Right hindlimb (tissue), 1 donor: Measurements from ENCODE around the gene FRMPD2.
"Not testable (repeated sequence)": the region's sequence is repeated elsewhere in the genome, so short reads cannot be mapped to it uniquely, and the experiment has no call there.

Source experiments
- DNase-seq: peaks from one replicate; pipeline ENCODE4 v3.0.0-alpha.2; 2018

The FRMPD2 gene

DNA sequence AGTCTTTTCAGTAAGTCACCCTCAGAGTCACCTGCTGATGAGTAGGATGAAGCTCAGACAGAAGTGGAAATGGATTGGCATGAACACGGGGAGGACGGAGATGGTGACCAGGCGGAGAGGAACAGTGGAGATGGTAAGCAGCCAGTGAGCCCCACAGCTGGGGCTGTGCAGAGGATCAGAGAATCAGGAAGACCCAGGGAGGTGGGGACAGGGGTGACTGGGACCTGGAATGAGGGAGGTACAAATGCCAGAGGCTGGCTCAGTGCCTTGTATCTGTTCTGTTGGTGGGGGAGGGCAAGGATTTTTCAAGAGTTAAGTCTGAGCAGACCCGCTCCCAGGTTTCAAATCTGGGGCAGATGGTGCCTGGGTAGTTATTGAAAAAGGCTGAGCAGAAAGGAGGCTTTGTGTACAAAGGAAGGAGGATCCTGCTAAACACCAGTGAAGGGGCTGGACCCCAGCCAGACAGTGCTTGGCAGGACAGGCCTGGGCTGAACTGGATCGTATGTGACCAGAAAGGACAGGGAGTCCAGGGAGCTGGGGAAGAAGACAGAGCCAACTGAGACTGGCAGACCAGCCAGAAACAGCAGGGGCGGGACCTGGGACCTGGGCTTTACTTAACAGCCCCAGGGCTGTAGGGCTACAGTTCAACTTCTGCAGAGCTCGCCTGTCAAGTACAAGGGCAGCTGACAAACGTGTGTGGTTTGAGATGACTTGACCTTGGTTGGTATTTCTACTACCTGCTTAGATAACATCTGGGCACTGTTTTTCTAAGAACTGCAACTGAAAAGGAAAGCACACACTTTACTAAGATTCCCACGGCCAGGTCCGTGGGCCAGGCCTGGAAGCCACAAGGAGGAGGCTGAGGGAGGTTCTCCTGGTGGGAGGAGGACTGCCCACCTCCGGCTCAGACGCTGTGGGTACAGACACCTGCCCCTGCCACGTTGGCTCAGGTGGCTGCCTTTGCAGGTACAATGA lies 13.2 kb upstream of the FRMPD2 start:
- peak; percentile 53 for DNase-seq

DNA sequence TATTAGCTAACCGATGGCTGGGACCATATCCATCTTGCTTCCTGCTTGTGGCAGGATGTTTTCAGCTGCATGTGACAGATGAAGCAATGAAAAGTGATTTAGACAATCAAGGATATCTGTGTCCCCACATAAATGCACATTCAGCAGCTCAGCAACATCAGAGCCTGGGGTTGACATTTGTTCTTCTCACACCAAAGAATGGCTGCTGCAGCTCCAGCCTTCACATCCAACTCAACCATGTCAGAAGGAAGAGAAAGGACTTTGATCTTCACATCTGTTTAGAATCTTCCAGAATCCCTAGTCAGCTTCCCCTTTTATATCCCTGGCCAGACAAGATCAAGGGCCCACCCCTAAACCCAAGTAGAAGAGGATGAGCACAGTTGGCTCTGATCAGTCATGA lies 11.9 kb upstream of the FRMPD2 start:
- no peak for DNase-seq

DNA sequence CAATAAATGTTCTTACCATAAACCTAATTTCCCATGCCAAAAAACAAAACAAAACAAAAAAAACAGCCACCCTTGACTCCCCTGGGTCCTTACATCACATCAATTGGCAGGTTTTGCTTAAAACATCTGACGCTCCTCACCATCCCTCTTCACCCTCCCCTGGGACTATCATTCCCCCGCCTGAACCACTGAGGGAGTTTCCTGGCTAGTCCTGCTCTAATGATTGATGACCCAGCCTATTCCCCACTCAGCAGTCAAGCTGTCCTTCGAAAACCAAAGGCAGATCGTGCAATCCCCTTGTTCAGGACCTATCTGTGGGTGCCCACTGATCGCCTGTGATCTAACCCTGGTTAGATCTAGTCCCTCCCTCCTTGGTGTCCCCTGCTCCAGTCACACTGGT lies 11.2 kb upstream of the FRMPD2 start:
- no peak for DNase-seq

DNA sequence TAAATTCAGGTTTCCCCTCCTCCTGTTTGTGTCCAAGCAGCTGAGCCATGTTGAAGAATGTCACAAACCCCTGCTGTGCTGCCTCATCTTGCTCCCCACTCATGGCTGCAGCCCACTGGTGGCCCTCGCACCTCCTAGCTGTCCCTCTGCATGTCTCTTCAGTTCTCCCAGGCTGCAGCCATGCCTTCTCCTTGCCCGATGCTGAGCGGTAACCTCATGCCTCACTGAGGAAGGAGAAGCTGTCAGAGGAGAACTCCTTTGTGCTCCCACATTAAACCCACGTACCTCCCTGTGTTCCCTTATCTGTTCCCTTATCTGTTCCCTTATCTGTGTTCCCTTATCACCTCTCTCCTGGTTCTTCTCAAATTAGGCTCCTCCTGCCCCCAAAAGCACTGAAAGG lies 10.3 kb upstream of the FRMPD2 start:
- no peak for DNase-seq

DNA sequence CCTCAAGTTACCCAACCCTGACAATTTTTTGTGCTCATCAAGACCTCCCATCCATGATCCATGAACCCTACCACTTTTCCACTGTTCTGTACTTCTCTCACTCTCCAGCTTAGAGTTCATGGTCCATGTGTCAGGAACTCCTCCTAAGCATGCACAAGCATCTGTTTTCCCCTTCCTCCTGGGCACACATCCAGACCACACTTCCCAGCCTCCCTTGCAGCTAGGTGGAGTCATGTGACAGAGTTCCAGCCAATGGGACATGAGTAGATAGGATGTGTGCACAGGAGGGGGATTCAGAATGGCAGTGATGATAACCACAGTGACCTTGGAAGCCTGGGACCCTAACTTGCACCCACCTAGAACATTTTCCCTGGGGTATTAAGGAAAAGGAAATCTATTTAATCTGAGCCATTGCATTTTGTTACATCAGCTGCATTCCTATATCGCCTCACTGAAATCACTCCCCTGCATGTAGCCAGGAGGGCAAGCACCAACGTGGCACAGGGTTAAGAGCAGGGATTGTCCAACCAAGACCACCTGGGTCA lies 9.6 kb upstream of the FRMPD2 start:
- no peak for DNase-seq

DNA sequence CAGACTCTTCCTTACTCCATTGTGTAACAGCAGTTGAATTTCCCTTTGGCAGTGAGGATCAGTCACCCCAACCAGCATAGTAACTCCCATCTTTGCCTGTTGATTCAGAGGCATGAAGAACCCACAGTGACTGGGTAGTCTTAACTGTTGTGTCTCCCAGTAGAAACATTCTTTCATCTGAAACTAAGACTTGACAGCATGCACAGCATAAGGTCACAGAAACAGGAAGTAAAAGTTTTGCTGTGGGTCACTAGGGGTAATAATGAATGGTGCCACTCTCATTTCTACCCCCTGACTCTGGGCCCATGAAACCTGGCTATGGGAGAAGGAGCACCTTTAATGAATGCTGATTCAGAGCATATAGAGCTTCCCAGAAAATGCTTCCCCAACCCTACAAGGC lies 8.3 kb upstream of the FRMPD2 start:
- DNase-seq, result no peak

DNA sequence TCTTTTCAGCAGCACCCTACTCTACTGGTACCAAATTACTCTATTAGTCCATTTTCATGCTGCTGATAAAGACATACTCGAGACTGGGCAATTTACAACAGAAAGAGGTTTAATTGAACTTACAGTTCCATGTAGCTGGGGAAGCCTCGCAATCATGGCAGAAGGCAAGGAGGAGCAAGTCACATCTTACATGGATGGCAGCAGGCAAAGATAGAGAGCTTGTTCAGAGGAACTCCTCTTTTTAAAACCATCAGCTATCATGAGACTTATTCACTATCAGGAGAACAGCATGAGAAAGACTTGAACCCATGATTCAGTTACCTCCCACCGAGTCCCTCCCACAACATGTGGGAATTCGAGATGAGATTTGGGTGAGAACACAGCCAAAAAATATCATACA lies 7.2 kb upstream of the FRMPD2 start:
- DNase-seq, result not testable (repeated sequence)

DNA sequence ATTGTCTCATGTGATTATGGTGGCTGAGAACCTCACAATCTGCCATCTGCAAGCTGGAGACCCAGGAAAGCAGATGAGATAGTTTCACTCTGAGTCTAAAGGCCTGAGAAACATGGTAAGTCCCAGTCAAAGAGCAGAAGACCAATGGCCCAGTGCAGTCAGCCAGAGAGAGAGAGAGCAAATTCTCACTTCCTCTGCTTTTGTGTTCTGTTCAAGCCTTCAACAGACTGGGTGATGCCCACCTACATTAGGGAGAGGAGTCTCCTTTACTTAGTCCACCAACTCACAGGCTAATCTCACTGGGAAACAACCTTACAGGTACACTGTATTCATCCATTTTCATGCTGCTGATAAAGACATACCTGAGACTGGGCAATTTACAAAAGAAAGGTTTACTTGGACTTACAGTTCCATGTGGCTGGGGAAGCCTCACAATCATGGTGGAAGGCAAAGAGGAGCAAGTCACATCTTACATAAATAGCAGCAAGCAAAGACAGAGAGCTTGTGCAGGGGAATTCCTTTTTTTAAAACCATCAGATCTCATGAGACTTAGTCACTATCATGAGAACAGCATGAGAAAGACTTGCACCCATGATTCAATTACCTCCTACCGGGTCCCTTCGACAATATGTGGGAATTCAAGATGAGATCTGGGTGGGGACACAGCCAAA lies 4.7 kb upstream of the FRMPD2 start:
- no peak for DNase-seq

DNA sequence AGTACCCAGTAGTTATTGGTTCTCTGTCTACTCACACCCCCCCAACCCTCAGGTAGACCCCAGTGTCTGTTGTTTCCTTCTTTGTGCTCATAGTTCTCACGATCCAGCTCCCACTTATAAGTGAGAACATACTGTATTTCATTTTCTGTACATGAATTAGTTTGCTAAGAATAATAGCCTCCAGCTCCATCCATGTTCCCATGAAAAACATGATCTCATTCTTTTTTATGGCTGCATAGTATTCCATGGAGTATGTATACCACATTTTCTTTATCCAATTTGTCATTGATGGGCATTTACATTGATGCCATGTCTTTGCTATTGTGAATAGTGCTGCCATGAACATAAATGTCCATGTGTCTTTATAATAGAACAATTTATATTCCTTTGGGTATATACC lies 2.6 kb upstream of the FRMPD2 start:
- DNase-seq, result no peak

DNA sequence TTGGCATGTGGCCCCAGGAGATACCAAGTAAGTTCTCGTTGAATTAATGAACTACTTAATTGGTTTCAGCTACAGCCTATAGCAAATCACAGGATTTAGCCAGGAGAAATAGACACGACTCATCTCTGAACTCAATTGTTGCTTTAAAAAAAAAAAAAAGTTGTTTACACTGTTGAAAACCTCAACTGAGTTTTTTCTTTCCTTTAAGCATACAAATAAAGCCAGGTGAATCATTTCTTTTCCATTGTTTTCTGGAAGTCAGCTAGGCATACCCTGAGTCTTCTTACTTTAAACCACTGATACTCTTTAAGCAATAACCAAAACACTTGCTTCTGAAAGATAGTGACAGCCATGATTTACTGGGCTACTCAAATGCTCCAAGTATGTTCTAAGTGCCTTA lies 755 bp downstream of the FRMPD2 start:
- DNase-seq, result no peak

DNA sequence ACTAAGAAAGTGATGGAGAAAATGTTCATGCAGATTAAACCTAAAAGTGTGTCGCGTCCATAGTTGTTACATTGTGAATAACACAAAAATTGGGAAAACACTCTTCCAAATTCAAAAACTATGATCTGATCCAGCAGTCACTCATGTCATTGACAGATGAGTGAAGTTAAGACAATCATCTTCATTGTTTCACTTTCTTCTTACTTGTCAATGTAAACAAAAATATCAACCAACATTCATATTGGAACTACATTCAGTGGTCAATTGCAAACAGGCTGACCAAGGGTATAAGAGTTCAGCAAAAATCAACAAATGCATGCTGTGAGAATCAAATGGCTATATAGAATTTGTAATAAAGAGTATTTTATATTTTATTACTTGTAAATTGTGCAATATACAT lies 1.8 kb downstream of the FRMPD2 start:
- no peak for DNase-seq

DNA sequence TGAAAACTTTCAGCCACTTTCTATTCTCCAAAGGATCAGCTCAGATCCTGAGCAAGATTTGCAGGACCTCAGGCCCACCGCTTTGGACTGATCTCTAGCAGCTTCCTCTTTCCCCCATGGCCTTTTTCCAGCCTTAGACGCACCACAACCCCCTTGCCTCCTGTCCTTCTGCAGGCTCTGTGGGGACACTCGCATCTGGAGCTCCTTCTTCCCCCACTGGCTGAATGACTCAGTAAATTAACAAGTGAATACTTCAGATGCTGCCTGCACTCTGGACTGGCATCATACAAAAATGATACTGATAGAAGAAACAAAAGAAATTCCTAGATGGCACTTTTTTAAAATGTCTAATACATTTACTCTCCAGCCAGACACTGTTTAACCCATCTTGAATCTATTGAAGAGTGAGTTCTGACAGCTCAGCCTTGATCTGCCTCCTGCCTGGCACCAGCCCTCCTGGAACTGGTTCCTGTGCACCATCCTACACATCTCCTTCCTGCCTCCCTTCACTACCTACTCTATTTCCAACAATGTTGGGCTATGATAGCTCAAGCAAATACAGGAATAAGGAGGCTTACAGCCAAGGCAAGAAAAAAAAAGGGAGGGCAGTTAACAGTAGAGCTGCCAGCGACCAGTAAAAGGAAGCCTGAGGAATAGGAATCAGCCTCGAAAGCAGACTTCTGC lies 3.3 kb downstream of the FRMPD2 start:
- DNase-seq, result no peak

DNA sequence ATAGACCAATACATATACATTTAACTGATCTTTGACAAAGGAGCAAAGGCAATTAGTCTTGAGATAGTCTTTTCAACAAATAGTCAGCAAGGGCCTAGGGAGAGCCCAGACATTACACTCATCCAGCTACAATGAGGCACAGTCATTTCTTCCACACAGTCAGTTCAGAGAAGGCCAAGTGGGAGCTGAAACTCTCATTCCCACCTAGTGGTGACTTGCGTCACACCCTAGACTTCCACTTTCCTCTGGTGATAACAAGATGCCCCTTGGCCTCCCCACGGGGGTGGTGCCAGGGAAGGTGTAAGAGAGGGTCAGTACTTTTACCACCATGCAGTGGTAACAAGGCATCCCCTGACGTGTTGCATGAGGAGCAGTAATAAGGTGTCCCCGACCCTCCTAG lies 8.0 kb downstream of the FRMPD2 start:
- DNase-seq, result no peak

DNA sequence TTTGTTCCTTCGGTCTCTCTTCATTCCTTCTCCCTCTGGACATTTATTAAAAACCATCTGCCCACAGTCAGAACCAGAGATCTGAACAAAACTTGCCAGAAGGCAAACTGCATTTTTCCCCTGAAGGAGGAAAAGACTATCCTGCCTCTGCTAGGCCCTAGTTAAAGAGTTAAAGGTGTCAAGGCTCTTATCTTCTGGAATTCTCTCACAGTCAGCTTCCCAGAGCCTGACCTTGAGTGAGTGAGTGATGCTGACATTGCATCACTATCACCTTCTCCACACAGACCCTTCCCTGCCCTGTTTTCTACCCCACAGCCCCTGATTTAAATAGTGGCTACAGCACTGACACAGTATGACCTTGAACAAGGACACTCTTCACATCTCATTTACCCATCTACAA lies 16.4 kb downstream of the FRMPD2 start:
- DNase-seq, result no peak

DNA sequence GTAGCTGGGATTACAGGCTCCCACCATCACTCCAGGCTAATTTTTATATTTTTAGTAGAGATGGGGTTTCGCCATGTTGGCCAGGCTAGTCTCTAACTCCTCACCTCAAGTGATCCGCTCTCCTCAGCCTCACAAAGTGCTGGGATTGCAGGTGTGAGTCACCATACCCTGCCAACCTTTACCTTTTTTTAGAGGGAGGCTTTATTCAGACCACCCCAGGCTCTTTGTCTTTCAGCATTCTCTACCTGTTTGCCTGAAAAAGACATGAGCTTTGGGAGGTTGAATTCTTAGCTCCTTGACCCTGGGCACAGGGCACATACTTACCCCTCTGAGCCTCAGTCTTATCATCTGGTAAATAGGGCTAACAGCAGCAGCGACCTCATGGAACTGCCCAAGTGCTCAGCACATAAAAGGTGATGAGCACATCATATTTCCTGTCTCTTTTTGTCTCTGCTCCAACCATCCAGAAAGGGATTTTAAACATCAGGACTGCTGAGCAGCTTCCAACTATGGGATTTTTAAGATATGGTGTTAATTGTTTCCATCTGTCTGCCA lies 17.0 kb downstream of the FRMPD2 start:
- DNase-seq, result no peak

DNA sequence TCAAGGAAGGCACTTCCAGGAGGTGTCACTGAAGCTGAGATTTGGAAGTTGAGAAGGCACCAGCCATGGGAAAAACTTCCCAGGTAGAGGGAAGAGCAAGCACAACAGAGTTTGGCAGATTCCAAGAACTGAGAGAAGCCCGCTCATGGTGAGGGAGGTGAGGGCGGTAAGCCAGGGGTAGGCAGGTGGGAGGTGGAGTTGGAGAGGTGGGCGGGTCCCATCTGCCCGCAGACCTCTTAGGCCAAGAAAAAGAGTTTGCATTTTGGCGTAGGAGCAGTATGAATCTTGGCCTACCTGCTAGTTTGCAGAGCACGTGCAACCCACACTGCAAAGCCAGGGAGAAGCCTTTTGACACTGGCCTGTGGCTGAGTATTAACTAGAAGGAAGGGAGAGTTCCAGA lies 18.8 kb downstream of the FRMPD2 start:
- no peak for DNase-seq

DNA sequence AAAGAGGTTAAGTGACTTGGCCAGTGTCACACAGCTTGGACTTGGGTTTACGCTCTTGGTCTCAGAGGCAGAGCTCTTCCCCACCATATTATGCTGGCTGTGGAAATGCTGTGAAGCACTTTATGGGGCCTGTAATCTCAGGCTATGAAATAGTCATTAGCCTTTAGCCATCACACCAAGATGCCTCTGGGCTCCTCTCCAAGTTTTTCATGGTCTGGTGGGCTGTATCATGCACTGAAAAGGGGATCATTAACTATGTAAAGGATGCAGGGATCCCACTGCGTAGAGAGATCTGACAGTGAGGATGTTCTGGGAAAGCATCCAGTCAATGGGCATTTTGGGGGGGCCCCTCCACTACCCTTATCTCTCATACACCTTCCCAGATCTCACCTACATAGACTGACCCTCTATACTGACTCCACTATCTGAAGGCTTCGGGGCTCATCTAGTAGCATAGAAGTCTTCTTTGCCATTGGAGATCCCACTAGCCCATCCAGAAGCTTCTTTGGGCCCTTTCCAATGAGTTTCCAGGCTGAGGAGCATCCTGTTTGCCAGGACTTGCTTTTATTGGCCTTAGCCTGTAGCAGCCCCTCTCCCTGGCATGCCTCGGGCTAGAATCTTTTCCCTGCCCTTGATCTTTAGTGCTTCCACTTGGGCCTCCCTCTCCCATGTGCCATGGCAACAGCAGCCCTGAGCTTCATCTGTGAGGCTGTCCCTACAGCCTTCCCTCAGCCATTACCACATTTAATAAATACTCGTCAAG lies 19.6 kb downstream of the FRMPD2 start:
- DNase-seq, result no peak

DNA sequence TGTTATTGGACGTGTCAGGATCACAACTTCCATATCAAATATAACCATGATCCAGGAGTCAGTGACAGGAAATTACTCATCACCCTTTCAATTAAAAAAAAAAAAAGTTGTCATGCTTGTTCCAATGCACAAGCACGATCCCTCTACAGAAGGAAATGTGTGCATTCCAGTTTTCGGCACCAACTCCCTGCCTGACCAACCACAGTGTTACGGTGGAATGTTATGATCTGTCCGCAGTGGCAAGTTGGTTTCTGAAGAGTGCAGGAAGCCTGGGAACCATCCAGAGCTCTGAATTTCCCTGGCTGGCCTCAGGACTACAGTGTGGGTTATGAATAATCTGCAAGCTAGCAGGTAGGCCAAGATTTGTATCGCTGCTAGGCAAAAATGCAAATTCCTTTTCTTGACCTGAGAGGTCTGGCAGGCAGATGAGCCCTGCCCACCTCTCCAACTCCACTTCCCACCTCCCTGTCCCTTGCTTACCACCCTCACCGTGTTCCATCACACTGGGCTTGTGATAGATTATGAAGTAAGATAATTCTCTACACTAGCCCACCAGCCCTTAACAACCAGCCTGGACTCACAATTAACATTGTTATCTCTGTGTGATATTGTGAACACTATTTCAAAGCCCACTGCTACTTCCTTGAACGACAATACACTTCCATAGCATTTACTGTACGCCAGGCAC lies 20.4 kb downstream of the FRMPD2 start:
- no peak for DNase-seq

DNA sequence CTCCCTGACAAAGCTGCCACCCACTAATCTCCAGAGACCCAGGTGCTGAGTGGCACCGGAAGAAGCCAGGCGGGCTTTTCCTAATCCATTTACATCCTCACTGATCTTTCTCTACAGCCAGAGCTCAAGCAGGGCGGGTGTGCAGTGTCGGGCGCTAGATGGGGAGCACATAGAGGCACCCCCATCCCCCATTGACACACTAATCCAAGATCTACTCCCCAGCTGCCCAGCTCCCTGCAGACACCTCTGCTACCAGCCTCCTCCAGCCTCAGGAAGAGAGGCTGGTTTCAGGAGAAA lies 22.2 kb downstream of the FRMPD2 start:
- DNase-seq, result no peak

DNA sequence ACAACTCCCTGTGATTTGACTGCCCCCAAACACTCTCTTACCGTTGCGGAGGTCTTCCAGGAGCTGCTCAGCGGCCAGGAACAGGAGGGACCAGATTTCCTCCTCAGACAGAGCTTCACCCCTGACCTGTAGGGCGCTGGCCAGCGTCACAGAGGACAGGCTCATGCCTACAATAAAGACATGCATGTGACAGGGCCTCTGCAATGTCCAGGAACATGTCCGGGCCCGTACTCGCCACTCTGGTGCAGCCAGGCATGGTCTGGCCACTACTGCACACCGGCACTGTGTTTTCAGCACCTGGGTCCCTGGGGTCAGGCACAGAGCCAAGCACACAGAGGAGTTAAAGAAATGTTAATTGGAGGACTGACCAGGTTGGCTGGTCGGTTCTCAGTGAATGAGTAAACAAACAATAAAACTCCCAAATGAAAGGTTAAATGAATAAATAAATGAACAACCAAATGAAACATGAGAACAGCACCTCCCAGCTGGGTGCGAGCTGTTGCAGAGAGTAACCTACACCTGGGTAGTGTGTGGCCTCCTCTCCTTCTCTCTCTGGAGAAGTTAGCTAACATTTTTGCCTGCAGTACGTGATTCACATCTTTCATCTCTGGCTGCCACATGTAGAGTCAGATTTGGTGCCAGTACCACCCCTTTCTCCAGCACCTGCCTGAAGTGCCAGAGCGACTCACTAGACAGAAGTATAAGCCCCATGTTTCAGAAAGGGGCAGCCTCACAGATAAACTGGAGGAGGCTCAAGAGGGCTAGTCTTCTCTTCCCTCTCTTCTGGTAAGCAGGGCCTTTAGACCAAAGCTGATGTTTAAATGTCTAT lies 22.8 kb downstream of the FRMPD2 start:
- no peak for DNase-seq

DNA sequence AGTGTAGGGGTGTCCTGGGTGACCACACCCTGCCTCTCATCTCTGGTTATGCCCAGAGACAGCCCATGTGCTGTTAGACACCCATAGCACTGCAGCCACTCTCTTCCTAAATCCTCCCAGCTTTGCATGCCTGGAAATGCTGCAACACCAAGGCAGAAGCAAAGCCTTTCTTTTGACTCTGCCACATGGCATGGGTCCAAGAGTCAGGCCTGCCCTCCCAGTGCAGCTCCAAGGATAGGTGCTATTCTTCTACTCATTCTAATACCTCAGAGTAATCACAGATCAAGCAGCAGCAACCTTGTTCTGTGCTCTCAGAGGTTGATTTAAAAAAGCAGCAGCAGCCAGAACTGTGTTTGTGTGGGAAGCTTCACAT lies 23.4 kb downstream of the FRMPD2 start:
- no peak for DNase-seq
